Central memory CD8-positive, alpha-beta T cell (primary cell): ENCODE results near the gene SND1.

Experiments
- ATAC-seq: fragments of 150-1000 bp; cut with Tn5 transposase; replicated peaks from 2 replicates; pipeline ENCODE4 v1.10.0; 2022; ENCODE audit warnings: mild to moderate bottlenecking, moderate FRiP score, moderate number of reproducible peaks; ENCODE audit not compliant: poor library complexity, severe bottlenecking; ENCODE audit errors: extremely low read depth
- DNase-seq, 2 donors: peaks; one replicate each; pipeline ENCODE4 v3.0.0; 2021; ENCODE audit warnings: low spot score in 2 of 2
- H3K27ac Mint-ChIP-seq: one replicate; pipeline ENCODE4 v1.8.0; 2022; ENCODE audit warnings: low read depth, mild to moderate bottlenecking, moderate library complexity, mixed read lengths
- H3K27me3 Mint-ChIP-seq: one replicate; pipeline ENCODE4 v1.8.0; 2022; ENCODE audit warnings: mixed read lengths
- H3K36me3 Mint-ChIP-seq: one replicate; pipeline ENCODE4 v1.8.0; 2022; ENCODE audit warnings: mild to moderate bottlenecking, moderate library complexity, mixed read lengths; ENCODE audit not compliant: insufficient read depth
- H3K4me1 Mint-ChIP-seq: one replicate; pipeline ENCODE4 v1.8.0; 2022; ENCODE audit warnings: mixed read lengths
- H3K4me3 Mint-ChIP-seq: one replicate; pipeline ENCODE4 v1.8.0; 2022; ENCODE audit warnings: mild to moderate bottlenecking, moderate library complexity, mixed read lengths
- H3K9me3 Mint-ChIP-seq: one replicate; pipeline ENCODE4 v1.8.0; 2022; ENCODE audit warnings: mixed read lengths

Gene SND1

GRCh38 chr7:127885843-127886242 is 233.8 kb downstream of the SND1 start:
- no peak for ATAC-seq
- Mint-ChIP-seq H3K27me3 (no peaks in the 10 kb centered on the region), H3K4me3 (no peak overlapping the region), H3K36me3 (peaks cover 13% of the 10 kb centered on the region), H3K9me3 (no peaks in the 10 kb centered on the region), H3K4me1 (peaks cover 37% of the 10 kb centered on the region), H3K27ac (no peak overlapping the region)
- no peak for DNase-seq

DNA sequence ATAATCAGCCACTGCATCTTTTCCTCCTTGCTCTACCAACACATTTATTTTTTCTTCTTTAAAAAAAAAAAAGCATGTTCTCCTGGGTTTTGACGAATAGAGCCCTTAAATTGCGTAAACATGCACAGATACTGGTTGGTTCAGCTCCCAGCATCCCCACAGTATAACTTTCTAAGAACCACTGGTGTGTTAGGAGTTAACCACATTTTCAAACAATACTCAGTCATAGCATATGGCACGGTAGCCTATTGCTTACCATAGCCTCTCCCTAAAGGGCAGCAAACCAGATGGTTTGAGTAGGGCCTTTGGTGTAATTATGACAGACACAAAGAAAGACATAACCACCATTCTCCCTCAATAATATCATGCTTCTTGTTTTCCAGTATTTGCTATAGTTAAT is 234.3 kb downstream of the SND1 start:
- Mint-ChIP-seq H3K4me1 (peaks cover 34% of the 10 kb centered on the region), H3K4me3 (no peak overlapping the region), H3K27ac (no peak overlapping the region), H3K9me3 (no peaks in the 10 kb centered on the region), H3K36me3 (peaks cover 13% of the 10 kb centered on the region), H3K27me3 (no peaks in the 10 kb centered on the region)
- DNase-seq (no peak), ATAC-seq (no peak)

- Mint-ChIP-seq H3K4me1 (peaks cover 30% of the 10 kb centered on the region), H3K36me3 (peaks cover 13% of the 10 kb centered on the region), H3K27ac (no peak overlapping the region), H3K9me3 (no peaks in the 10 kb centered on the region), H3K27me3 (no peaks in the 10 kb centered on the region), H3K4me3 (no peak overlapping the region)
- DNase-seq (no peak), ATAC-seq (no peak)
Measured at GRCh38 chr7:127887096-127887495, 235.1 kb downstream of the SND1 start.

DNA sequence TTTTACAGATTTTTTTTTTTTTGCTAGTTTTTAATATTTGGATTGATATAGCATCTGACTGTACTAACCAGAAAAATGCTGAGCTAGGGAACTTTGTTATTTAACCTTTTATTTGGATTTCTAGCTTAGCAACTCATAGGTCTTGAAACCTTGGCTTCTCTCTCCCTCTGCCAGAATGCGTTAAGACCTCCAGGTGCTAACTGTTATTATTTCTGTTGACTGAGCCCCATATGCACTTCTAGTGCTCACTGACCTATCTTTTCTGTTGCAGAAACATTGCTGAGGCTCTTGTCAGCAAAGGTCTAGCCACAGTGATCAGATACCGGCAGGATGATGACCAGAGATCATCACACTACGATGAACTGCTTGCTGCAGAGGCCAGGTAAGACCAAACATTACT is 235.6 kb downstream of the SND1 start:
- Mint-ChIP-seq H3K36me3 (peaks cover 13% of the 10 kb centered on the region), H3K27me3 (no peaks in the 10 kb centered on the region), H3K9me3 (no peaks in the 10 kb centered on the region), H3K27ac (no peak overlapping the region), H3K4me1 (peaks cover 30% of the 10 kb centered on the region), H3K4me3 (no peak overlapping the region)
- DNase-seq (no peak), ATAC-seq (no peak)

DNA sequence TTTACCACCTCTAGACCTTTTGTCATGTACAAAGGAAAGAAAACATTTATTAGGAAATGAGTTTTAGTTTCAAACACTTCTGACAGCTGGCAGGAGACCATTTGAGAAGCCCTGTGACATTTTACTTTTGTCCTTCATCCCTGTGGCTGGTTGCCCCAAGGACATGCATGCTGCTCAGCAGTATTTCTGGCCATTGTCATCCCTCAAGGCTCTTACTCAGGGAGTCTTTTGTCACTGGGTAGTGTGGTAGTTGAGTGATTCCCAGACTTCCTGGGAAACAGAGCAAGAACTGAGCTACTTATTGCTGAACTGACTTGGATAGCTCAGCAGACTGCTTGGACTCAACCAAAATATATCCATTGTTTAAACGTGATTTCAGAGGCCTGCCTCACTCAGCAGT is 236.4 kb downstream of the SND1 start:
- no peak for ATAC-seq
- H3K36me3 Mint-ChIP-seq: peaks cover 13% of the 10 kb centered on the region
- H3K4me3 Mint-ChIP-seq: no peak overlapping the region
- H3K27ac Mint-ChIP-seq: no peak overlapping the region
- no peak for DNase-seq
- H3K4me1 Mint-ChIP-seq: peaks cover 28% of the 10 kb centered on the region
- H3K9me3 Mint-ChIP-seq: no peaks in the 10 kb centered on the region
- no peaks in the 10 kb centered on the region for H3K27me3 Mint-ChIP-seq

- no peak overlapping the region for H3K27ac Mint-ChIP-seq
- no peaks in the 10 kb centered on the region for H3K9me3 Mint-ChIP-seq
- no peak for DNase-seq
- H3K36me3 Mint-ChIP-seq: peaks cover 13% of the 10 kb centered on the region
- no peak overlapping the region for H3K4me3 Mint-ChIP-seq
- H3K4me1 Mint-ChIP-seq: peaks cover 24% of the 10 kb centered on the region
- H3K27me3 Mint-ChIP-seq: no peaks in the 10 kb centered on the region
- no peak for ATAC-seq
Measured at GRCh38 chr7:127888825-127889224, 236.8 kb downstream of the SND1 start.

DNA sequence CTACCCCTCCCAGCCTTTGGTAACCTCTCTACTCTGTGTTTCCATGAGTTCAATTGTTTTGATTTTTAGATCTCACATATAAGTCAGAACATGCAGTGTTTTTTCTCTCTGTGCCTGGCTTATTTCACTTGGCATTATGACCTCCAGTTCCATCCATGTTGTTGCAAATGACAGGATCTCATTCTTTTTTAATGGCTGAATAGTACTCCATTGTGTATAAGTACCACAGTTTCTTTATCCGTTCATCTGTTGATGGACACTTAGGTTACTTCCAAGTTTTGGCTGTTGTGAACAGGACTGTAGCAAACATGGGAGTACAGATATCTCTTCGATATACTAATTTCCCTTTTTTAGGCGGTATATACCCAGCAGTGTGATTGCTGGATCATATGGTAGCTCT is 237.7 kb downstream of the SND1 start:
- ATAC-seq: no peak
- H3K36me3 Mint-ChIP-seq: peaks cover 13% of the 10 kb centered on the region
- peaks cover 21% of the 10 kb centered on the region for H3K4me1 Mint-ChIP-seq
- H3K27ac Mint-ChIP-seq: no peak overlapping the region
- no peak for DNase-seq
- no peak overlapping the region for H3K4me3 Mint-ChIP-seq
- no peaks in the 10 kb centered on the region for H3K9me3 Mint-ChIP-seq
- no peaks in the 10 kb centered on the region for H3K27me3 Mint-ChIP-seq

DNA sequence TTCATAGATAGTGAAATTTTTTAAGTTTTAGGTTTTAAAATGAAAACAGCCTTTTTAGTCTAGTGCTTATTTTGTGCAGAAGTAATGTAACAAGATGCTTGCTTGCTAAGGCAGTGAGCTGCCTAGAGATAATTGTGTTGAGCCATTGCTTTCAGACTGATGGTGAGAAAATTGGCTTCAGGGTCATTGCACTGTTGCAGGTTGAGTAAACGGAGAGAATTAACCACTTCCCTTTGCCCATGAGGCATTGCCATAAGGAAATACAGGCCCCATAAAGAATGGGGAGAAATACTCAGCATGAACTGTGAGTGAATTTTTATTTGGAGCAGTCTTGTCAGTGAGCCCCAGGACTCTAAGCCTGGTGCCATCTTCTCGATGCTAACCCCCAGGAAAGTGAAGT is 238.7 kb downstream of the SND1 start:
- Mint-ChIP-seq H3K36me3 (peaks cover 12% of the 10 kb centered on the region), H3K27me3 (no peaks in the 10 kb centered on the region), H3K27ac (no peak overlapping the region), H3K4me1 (peaks cover 12% of the 10 kb centered on the region), H3K4me3 (no peak overlapping the region), H3K9me3 (no peaks in the 10 kb centered on the region)
- no peak for ATAC-seq
- no peak for DNase-seq

DNA sequence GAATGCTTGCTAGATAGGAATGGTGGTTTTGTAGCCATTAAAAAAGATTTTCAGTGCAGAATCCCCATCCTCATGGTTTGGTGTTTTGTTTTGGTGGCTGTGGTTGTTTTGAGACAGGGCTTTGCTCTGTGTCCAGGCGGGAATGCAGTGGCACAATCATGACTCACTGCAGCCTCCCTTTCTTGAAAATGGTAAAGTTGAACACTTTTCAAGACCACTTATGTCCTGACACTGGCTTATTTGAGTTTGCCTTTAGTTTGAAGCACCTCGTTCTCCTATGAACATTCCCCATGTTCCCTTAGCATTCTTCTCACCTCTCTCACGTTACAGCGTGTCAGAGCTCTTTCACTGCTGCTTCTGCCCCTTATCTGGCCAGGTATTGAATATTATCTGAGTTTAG is 239.2 kb downstream of the SND1 start:
- no peaks in the 10 kb centered on the region for H3K27me3 Mint-ChIP-seq
- H3K36me3 Mint-ChIP-seq: peaks cover 12% of the 10 kb centered on the region
- DNase-seq (no peak), ATAC-seq (no peak)
- H3K4me1 Mint-ChIP-seq: peaks cover 9% of the 10 kb centered on the region
- H3K27ac Mint-ChIP-seq: no peak overlapping the region
- H3K4me3 Mint-ChIP-seq: no peak overlapping the region
- H3K9me3 Mint-ChIP-seq: no peaks in the 10 kb centered on the region

DNA sequence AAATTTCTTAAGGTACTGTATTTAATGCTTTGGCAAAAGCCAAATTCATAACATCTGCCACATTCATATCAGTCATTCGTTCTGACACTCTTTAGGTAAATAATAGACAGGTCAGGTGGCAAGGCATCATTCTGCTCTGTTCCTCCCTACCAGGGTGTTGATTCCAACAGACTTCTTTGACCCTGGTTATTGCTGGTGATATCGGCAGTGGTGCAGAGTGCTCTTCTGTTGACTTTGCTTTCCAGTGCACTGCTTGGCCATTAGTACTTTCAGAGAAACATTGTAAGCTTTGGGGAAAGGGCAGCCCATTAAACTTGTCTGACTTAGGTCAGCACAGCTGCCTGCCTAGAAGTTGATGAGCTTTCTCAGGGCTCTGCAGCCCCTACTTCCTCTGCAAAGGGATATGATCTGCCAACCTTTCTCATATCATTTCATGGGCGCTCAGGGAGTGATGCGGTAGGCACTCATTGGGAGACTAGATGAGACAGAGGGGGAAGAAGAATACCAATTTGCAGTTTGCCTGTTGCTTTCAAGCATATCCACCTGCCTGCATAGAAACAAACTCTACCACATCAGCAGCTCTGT is 240.0 kb downstream of the SND1 start:
- Mint-ChIP-seq H3K36me3 (peaks cover 11% of the 10 kb centered on the region), H3K9me3 (no peaks in the 10 kb centered on the region), H3K4me3 (no peak overlapping the region), H3K4me1 (peaks cover 9% of the 10 kb centered on the region), H3K27me3 (no peaks in the 10 kb centered on the region), H3K27ac (no peak overlapping the region)
- DNase-seq (no peak), ATAC-seq (no peak)

DNA sequence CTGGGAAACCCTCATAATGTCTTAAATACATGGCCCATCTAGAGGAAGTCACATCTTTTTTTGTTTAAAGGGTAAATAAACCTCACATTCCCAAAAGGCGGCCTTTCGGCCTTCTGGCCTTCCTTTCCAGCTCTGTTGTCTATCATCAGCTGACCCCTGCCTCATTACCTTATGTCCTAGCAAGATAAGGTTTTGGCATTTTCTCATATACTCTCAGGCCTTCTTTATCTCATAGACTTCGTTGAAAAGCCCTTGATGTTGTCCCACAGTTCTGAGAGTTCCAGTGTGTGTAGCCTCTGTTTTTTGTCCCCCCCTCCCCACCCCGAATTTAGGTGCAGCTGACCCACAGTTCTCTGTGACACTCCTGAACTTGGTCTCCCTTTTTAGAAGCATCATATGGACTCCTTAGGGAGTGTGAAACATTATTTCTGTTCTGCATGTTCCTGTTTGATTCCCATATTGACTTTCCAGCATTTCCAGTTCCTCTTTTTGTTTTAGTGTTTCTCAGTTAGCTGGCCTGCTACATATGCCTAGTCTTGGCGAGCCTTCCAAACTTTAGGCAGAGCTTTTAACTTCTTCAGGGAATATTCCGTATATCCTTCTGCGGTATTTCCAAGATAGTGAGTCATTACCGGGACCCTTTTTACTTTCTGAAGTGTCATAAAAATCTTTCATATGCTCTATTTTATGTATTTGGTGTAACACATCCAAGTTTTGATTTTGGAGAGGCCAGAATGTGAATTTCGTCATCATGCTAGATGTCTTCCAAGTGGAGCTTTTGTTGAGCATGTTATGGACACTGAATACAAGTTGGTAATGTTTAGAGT is 240.7 kb downstream of the SND1 start:
- no peak for ATAC-seq
- DNase-seq: no peak
- Mint-ChIP-seq H3K27ac (no peak overlapping the region), H3K9me3 (no peaks in the 10 kb centered on the region), H3K4me3 (no peak overlapping the region), H3K27me3 (no peaks in the 10 kb centered on the region), H3K4me1 (peaks cover 9% of the 10 kb centered on the region), H3K36me3 (peaks cover 7% of the 10 kb centered on the region)

- peaks cover 6% of the 10 kb centered on the region for H3K36me3 Mint-ChIP-seq
- no peaks in the 10 kb centered on the region for H3K9me3 Mint-ChIP-seq
- peaks cover 9% of the 10 kb centered on the region for H3K4me1 Mint-ChIP-seq
- ATAC-seq (no peak), DNase-seq (no peak)
- no peaks in the 10 kb centered on the region for H3K27me3 Mint-ChIP-seq
- H3K4me3 Mint-ChIP-seq: no peak overlapping the region
- no peak overlapping the region for H3K27ac Mint-ChIP-seq
Measured at GRCh38 chr7:127893547-127893946, 241.6 kb downstream of the SND1 start.

DNA sequence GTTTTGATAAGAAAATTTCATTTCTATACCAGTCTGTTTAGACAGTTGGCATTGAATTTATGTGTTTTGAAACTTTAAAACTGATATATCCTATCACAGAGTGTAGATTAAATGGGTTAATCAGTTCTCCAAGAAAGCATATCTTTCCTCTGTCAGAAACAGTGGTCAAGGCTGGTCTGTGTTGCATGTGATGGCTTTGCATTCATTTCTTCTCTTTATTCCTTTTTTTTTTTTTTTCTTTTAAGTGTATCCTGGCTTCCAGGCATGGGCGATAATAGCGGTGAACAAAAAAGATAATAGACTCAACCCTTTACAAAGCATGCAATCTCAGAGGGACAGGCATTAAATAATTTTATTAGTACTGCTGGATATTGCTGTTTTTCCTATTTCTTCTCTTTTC is 242.6 kb downstream of the SND1 start:
- peaks cover 11% of the 10 kb centered on the region for H3K4me1 Mint-ChIP-seq
- peaks cover 6% of the 10 kb centered on the region for H3K36me3 Mint-ChIP-seq
- H3K27me3 Mint-ChIP-seq: no peaks in the 10 kb centered on the region
- no peak for DNase-seq
- H3K9me3 Mint-ChIP-seq: no peaks in the 10 kb centered on the region
- ATAC-seq: no peak
- no peak overlapping the region for H3K4me3 Mint-ChIP-seq
- H3K27ac Mint-ChIP-seq: no peak overlapping the region
